Measurements from ENCODE around the gene PRKD3. TPM values are rescaled to one million over a fixed set of nuclear protein-coding genes. Genes with fewer than 3 reads are reported as not detected.

PRKD3 gene
- total and polyA plus RNA-seq, 12 donors, result 4.4 to 21.6 (median 12.1) TPM

- Histone ChIP-seq H3K4me3 (no peak overlapping the region), H3K27ac (no peak overlapping the region)
- WGBS, 2 donors, result 61 to 74% methylated on average over 9 of the region's 9 CpGs
Measured at GRCh38 chr2:37361994-37362698, 37.5 kb upstream of the PRKD3 start.

DNA sequence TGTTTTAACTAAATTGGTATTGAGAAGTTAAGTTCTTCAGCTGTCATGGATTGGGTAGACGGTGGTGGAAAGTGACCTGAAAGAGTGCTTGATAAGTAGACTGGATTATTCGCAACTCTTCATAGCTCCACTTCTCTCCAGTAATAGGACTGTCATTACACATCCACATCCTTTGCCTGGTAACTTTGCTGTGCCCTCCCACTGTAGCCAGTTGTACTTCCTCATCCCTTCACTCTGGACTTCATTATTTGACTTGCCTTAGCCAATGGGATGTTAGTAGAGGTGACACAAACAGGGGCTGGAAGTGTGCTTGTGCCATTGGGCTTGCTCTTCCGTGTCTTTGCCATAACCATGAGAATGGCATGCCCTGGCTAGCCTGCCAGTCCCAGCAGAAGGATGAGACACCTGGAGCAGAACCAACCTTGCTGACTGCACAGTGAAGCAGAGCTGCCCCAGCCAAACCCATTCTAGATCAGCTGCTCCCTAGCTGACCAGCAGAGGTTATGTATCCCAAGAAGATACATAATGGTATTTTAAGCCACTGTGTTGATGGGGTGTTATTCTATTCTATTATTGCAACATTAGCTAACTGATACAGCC lies 36.7 kb upstream of the PRKD3 start:
- H3K9me3 ChIP-seq, result no peaks in the 10 kb centered on the region
- peaks cover 0 to 20% (median 6%) of the 10 kb centered on the region in 9 donors for H3K4me1 ChIP-seq
- H3K27me3 ChIP-seq, result no peaks in the 10 kb centered on the region
- DNase-seq (no peak), ATAC-seq (peak in 1 of 8 donors; percentile 26)
- H3K27ac ChIP-seq, result no peak overlapping the region
- H3K4me3 ChIP-seq, result no peak overlapping the region
- TF ChIP-seq, protein P1, sequence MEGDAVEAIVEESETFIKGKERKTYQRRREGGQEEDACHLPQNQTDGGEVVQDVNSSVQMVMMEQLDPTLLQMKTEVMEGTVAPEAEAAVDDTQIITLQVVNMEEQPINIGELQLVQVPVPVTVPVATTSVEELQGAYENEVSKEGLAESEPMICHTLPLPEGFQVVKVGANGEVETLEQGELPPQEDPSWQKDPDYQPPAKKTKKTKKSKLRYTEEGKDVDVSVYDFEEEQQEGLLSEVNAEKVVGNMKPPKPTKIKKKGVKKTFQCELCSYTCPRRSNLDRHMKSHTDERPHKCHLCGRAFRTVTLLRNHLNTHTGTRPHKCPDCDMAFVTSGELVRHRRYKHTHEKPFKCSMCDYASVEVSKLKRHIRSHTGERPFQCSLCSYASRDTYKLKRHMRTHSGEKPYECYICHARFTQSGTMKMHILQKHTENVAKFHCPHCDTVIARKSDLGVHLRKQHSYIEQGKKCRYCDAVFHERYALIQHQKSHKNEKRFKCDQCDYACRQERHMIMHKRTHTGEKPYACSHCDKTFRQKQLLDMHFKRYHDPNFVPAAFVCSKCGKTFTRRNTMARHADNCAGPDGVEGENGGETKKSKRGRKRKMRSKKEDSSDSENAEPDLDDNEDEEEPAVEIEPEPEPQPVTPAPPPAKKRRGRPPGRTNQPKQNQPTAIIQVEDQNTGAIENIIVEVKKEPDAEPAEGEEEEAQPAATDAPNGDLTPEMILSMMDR (IDR thresholded peaks at IDR 0.05), result no peak
- WGBS, 2 donors, result 96 to 98% methylated on average over 3 of the region's 3 CpGs
- intact Hi-C loops (cut with DNase I), result no loop called here
- no peaks in the 10 kb centered on the region for H3K36me3 ChIP-seq

More at GRCh38 chr2:37361994-37362698, 37.5 kb upstream of the PRKD3 start:
- ATAC-seq (no peak), DNase-seq (no peak)
- Histone ChIP-seq H3K36me3 (no peaks in the 10 kb centered on the region), H3K4me1 (peaks cover 0 to 16% (median 4%) of the 10 kb centered on the region in 9 donors), H3K27me3 (no peaks in the 10 kb centered on the region), H3K9me3 (no peaks in the 10 kb centered on the region)
- TF ChIP-seq, protein P1 (IDR thresholded peaks at IDR 0.05), result no peak
- intact Hi-C loops (cut with DNase I), result no loop called here

GRCh38 chr2:37358466-37358865 lies 33.8 kb upstream of the PRKD3 start:
- DNase-seq, result no peak
- TF ChIP-seq, protein P1 (IDR thresholded peaks at IDR 0.05), result no peak
- 96 to 97% methylated on average over 3 of the region's 3 CpGs for WGBS, 2 donors

DNA sequence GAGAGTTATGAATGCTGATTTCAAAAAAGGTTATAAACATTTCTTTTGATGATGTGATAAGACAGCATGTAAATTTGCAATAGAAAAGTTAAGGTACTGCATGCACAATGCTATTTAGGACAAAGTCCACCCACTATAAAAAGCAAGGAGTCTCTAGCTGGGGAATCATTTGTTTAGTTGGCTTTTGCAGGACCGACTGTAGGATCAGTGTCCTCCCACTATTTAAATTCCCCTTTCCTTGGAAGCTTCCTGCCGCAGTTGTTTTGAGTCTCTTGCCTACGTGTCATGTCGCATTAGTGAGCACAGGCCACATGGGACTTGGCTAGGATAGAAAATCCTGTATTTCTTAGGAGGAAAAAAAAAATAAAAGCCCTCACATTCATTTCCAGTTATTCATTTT lies 32.9 kb upstream of the PRKD3 start:
- intact Hi-C loops (cut with DNase I), result no loop called here
- peak in 4 of 8 donors; percentile 40 to 80 (median 52) for ATAC-seq

More at GRCh38 chr2:37358466-37358865, 33.8 kb upstream of the PRKD3 start:
- no peak for ATAC-seq
- H3K27me3 ChIP-seq, result no peaks in the 10 kb centered on the region
- peaks cover 0 to 3% (median 0%) of the 10 kb centered on the region in 9 donors for H3K36me3 ChIP-seq
- H3K9me3 ChIP-seq, result no peaks in the 10 kb centered on the region
- intact Hi-C loops (cut with DNase I), result no loop called here
- H3K4me3 ChIP-seq, result no peak overlapping the region
- H3K4me1 ChIP-seq, result peaks cover 0 to 20% (median 6%) of the 10 kb centered on the region in 9 donors
- peak overlapping the region in 1 of 10 donors; percentile 37 for H3K27ac ChIP-seq

More for the DNA sequence above, 32.9 kb upstream of the PRKD3 start:
- Histone ChIP-seq H3K9me3 (no peaks in the 10 kb centered on the region), H3K4me3 (no peak overlapping the region), H3K4me1 (peaks cover 0 to 20% (median 6%) of the 10 kb centered on the region in 9 donors), H3K27ac (peak overlapping the region in 3 of 10 donors; percentile 9 to 37 (median 24)), H3K36me3 (peaks cover 0 to 9% (median 0%) of the 10 kb centered on the region in 9 donors), H3K27me3 (no peaks in the 10 kb centered on the region)
- peak in 1 of 2 donors; percentile 34 for DNase-seq
- TF ChIP-seq, protein P1 (IDR thresholded peaks at IDR 0.05), result no peak
- 49 to 62% methylated on average over 4 of the region's 4 CpGs for WGBS, 2 donors

All from heart right ventricle (tissue), 16 donors.